Cardiac muscle cell (in vitro differentiated cells and primary cell): ENCODE measurements around the gene C1orf216. TPM values are rescaled to one million over a fixed set of nuclear protein-coding genes. Genes with fewer than 3 reads are reported as not detected.
A peak's percentile ranks its signal among the peaks of the same experiment; 100 is the strongest.
"Not testable (repeated sequence)": the region's sequence is repeated elsewhere in the genome, so short reads cannot be mapped to it uniquely, and the experiment has no call there.

ENCODE experiments used
- DNase-seq, 2 donors: peaks; one replicate each; pipeline versions ENCODE4 v3.0.0 to v3.0.0-alpha.2; 2010 to 2017; ENCODE audit warnings: low read depth in 1 of 2, low spot score in 1 of 2
- H3K27ac ChIP-seq: fragments of 200-600 bp; sonication (generic); 2 replicates; pipeline ENCODE4 v1.5.1; 2016
- H3K27me3 ChIP-seq: fragments of 200-600 bp; sonication (generic); 2 replicates; pipeline ENCODE4 v1.6.0; 2016; ENCODE audit warnings: control low read depth
- H3K36me3 ChIP-seq: fragments of 200-600 bp; sonication (generic); 2 replicates; pipeline ENCODE4 v1.5.1; 2016; ENCODE audit warnings: control low read depth
- H3K4me1 ChIP-seq: fragments of 200-600 bp; sonication (generic); 2 replicates; pipeline ENCODE4 v1.8.1; 2017; ENCODE audit warnings: low read depth, mild to moderate bottlenecking, mixed run types
- H3K4me3 ChIP-seq: fragments of 200-600 bp; sonication (generic); 2 replicates; pipeline ENCODE4 v1.5.1; 2016; ENCODE audit warnings: mild to moderate bottlenecking
- H3K9me3 ChIP-seq: fragments of 200-600 bp; sonication (generic); 2 replicates; pipeline ENCODE4 v1.5.1; 2017; ENCODE audit warnings: low read depth, mild to moderate bottlenecking, control low read depth
- CTCF ChIP-seq: IDR thresholded peaks from 2 replicates; pipeline ENCODE4 v1.5.1; 2012; ENCODE audit warnings: low read depth, mild to moderate bottlenecking, low read length
- polyA plus RNA-seq: library from polyadenylated mRNA; unstranded; fragments of >200 nt; fragmentation: Nextera tagmentation; extraction: Ambion mirVana; gene quantifications from 2 replicates; pipeline ENCODE4 v1.2.1, GENCODE V29; 2016
- total RNA-seq: library from RNA; depleted of rRNA; stranded (reverse); fragments of >200 nt; gene quantifications from 2 replicates; pipeline ENCODE4 v1.2.3, GENCODE V29; 2016

C1orf216 gene
- total and polyA plus RNA-seq, 2 experiments from 2014 or later, result 1.3 to 1.7 TPM

- no peaks in the 10 kb centered on the region for H3K9me3 ChIP-seq
- no peaks in the 10 kb centered on the region for H3K4me1 ChIP-seq
- peak; percentile 73 to 77 for DNase-seq
- no peak overlapping the region for H3K4me3 ChIP-seq
- no peaks in the 10 kb centered on the region for H3K36me3 ChIP-seq
- TF ChIP-seq CTCF, result peak; percentile 90
- no peak overlapping the region for H3K27ac ChIP-seq
- no peaks in the 10 kb centered on the region for H3K27me3 ChIP-seq
These were observed 8.1 kb upstream of the C1orf216 start for GRCh38 chr1:35726450-35727433.

GRCh38 chr1:35725596-35725995 lies 6.9 kb upstream of the C1orf216 start:
- Histone ChIP-seq H3K27ac (no peak overlapping the region), H3K4me3 (no peak overlapping the region), H3K36me3 (no peaks in the 10 kb centered on the region), H3K27me3 (no peaks in the 10 kb centered on the region), H3K4me1 (no peaks in the 10 kb centered on the region), H3K9me3 (no peaks in the 10 kb centered on the region)
- no peak for TF ChIP-seq CTCF
- peak in 1 of 2 donors; percentile 33 for DNase-seq

GRCh38 chr1:35717911-35718476 lies 690 bp downstream of the C1orf216 start:
- no peak for TF ChIP-seq CTCF
- peaks cover 14% of the 10 kb centered on the region for H3K27me3 ChIP-seq
- H3K4me3 ChIP-seq, result peak overlapping the region; percentile 36
- H3K9me3 ChIP-seq, result no peaks in the 10 kb centered on the region
- peak; percentile 18 to 83 for DNase-seq
- no peak overlapping the region for H3K27ac ChIP-seq
- no peaks in the 10 kb centered on the region for H3K36me3 ChIP-seq
- no peaks in the 10 kb centered on the region for H3K4me1 ChIP-seq

GRCh38 chr1:35715568-35716002 lies 3.1 kb downstream of the C1orf216 start:
- Histone ChIP-seq H3K27ac (no peak overlapping the region), H3K9me3 (no peaks in the 10 kb centered on the region), H3K36me3 (no peaks in the 10 kb centered on the region), H3K4me1 (no peaks in the 10 kb centered on the region), H3K27me3 (peaks cover 18% of the 10 kb centered on the region), H3K4me3 (no peak overlapping the region)
- DNase-seq, result peak; percentile 74 to 79
- peak; percentile 92 for TF ChIP-seq CTCF

GRCh38 chr1:35714921-35715567 lies 3.6 kb downstream of the C1orf216 start:
- peaks cover 20% of the 10 kb centered on the region for H3K27me3 ChIP-seq
- H3K27ac ChIP-seq, result no peak overlapping the region
- no peaks in the 10 kb centered on the region for H3K4me1 ChIP-seq
- no peak overlapping the region for H3K4me3 ChIP-seq
- H3K36me3 ChIP-seq, result no peaks in the 10 kb centered on the region
- TF ChIP-seq CTCF, result no peak
- H3K9me3 ChIP-seq, result no peaks in the 10 kb centered on the region
- DNase-seq, result peak in 1 of 2 donors; percentile 5

- H3K36me3 ChIP-seq, H3K9me3 ChIP-seq, H3K27ac ChIP-seq, H3K4me3 ChIP-seq, DNase-seq, H3K4me1 ChIP-seq: not testable (repeated sequence)
- H3K27me3 ChIP-seq, result peaks cover 42% of the 10 kb centered on the region
These were observed 7.6 kb downstream of the C1orf216 start for GRCh38 chr1:35711098-35711497.
